ENCODE data around the gene ARPC2. TPM values are rescaled to one million over a fixed set of nuclear protein-coding genes. Genes with fewer than 3 reads are reported as not detected.

Gene ARPC2
- total RNA-seq, 1 donor from 2014 or later, result 172 TPM

DNA sequence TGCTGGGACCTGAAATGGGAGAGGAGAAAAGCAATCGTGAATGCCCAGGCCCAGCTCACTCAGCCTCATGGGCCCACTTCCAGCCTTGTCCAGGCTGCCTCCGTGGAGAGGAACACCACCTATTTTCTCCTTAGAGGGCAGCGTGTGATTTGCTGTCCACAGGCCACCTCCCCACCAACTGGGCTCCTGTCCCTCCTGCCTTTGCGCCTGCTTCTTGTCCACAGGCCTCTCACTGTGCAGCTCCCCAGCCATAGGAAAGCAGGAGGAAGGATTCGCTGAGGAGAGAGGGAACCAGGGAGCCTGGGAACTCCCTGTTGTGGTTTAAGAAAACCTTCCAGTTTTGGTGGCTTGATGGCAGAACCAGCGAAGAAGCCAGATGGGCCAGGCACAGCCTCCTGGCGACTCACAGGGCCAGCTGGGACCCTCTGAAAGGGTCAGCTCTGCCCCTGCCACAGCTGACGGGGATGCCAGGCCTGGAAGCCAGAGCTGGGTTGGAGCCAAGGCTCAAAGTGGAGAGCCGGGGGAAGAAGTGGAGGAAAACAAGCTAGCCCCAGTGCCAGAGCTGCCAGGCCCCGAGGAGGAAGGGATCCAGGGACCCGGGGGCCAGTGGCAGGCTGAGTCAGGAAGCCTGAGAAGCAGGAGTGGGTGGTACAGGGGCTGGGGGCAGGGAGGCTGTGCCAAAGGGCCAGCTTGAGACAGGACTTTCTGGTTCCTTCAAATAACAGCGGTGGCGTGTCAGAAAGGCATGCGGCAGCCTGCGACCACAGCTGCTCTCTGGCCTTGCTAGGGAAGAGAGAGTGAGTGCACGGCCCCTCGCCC lies 65.4 kb downstream of the ARPC2 start:
- Histone ChIP-seq H3K27ac (ENCODE audit: low read depth, low read length) (peak overlapping the region; percentile 100), H3K36me3 (ENCODE audit: control insufficient read depth in 3 of 3, insufficient read depth in 3 of 3, low read length in 3 of 3) (peaks cover 34 to 45% (median 40%) of the 10 kb centered on the region in 3 donors), H3K4me1 (ENCODE audit: control insufficient read depth in 3 of 3, insufficient read depth in 3 of 3, low read length in 3 of 3) (peaks cover 61 to 88% (median 64%) of the 10 kb centered on the region in 3 donors), H3K9ac (ENCODE audit: low read depth in 1 of 3, low read length in 3 of 3) (peak overlapping the region; percentile 86 to 98 (median 97)), H3K9me3 (ENCODE audit: control insufficient read depth in 3 of 3, low read length in 3 of 3) (no peaks in the 10 kb centered on the region), H3K4me3 (ENCODE audit: low read length in 3 of 3) (peak overlapping the region in 2 of 3 donors; percentile 29 to 32), H3K27me3 (ENCODE audit: control insufficient read depth in 3 of 3, insufficient read depth in 3 of 3, low read length in 3 of 3) (no peaks in the 10 kb centered on the region)

DNA sequence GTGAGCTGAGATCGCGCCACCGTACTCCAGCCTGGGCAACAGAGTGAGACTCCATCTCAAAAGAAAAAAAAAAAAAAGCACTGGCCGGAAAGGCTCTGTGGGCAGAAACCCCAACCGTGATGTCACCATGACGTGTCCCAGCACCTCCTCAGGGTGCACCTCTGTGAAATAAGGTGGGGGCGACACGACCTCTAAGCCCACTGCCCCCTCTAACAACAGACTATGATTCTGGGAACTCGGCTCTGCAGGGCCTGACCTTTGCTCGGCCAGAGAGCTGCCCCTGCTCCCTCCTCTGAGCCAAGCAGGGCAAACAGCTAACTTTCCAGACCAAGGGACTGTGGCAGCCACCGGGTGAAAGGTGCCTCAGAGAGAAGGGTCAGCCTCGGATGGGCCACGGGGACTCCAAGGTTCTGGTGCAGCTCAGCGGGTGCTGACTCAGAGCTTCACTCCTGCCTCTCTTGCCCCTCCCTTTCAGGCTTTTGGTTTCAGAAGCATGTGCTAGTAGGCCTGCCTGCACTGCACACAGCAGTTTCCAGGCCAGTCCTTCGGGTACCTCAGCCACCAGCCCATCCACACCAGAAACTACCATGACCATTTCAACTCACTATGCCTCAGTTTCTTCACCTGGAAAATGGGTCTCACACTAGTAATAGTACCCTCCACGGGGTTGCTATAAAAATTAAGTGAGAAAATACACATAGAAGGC lies 67.3 kb downstream of the ARPC2 start:
- Histone ChIP-seq H3K27ac (ENCODE audit: low read depth, low read length) (peak overlapping the region; percentile 100), H3K36me3 (ENCODE audit: control insufficient read depth in 3 of 3, insufficient read depth in 3 of 3, low read length in 3 of 3) (peaks cover 16 to 27% (median 21%) of the 10 kb centered on the region in 3 donors), H3K4me1 (ENCODE audit: control insufficient read depth in 3 of 3, insufficient read depth in 3 of 3, low read length in 3 of 3) (peaks cover 73 to 86% (median 74%) of the 10 kb centered on the region in 3 donors), H3K4me3 (ENCODE audit: low read length in 3 of 3) (peak overlapping the region; percentile 43 to 87 (median 52)), H3K9ac (ENCODE audit: low read depth in 1 of 3, low read length in 3 of 3) (peak overlapping the region; percentile 76 to 98 (median 97)), H3K27me3 (ENCODE audit: control insufficient read depth in 3 of 3, insufficient read depth in 3 of 3, low read length in 3 of 3) (no peaks in the 10 kb centered on the region), H3K9me3 (ENCODE audit: control insufficient read depth in 3 of 3, low read length in 3 of 3) (no peaks in the 10 kb centered on the region)

DNA sequence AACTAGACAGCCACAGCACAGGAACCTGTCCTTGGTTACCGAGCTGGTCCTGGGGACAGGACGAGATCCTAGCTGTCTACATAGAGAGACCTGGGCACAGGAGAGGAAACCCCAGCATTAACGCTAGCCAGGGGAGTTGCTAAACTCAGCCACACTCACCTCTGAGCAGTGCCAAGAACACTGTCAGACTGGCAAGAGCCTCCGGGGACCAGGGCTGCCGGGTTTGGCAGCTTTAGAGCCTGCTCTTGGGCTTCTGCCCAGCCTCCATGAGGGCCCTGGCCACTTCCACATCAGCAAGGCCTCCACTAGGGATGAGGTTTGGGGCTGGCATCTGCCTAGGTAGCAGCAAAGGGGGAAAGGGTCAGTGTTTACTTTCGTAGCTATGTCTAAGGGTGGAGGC lies 68.6 kb downstream of the ARPC2 start:
- Histone ChIP-seq H3K27me3 (ENCODE audit: control insufficient read depth in 3 of 3, insufficient read depth in 3 of 3, low read length in 3 of 3) (no peaks in the 10 kb centered on the region), H3K36me3 (ENCODE audit: control insufficient read depth in 3 of 3, insufficient read depth in 3 of 3, low read length in 3 of 3) (peaks cover 3 to 13% (median 7%) of the 10 kb centered on the region in 3 donors), H3K9me3 (ENCODE audit: control insufficient read depth in 3 of 3, low read length in 3 of 3) (no peaks in the 10 kb centered on the region), H3K9ac (ENCODE audit: low read depth in 1 of 3, low read length in 3 of 3) (peak overlapping the region; percentile 95 to 98 (median 97)), H3K4me3 (ENCODE audit: low read length in 3 of 3) (peak overlapping the region; percentile 75 to 87 (median 85)), H3K27ac (ENCODE audit: low read depth, low read length) (peak overlapping the region; percentile 100), H3K4me1 (ENCODE audit: control insufficient read depth in 3 of 3, insufficient read depth in 3 of 3, low read length in 3 of 3) (peaks cover 83 to 91% (median 87%) of the 10 kb centered on the region in 3 donors)

DNA sequence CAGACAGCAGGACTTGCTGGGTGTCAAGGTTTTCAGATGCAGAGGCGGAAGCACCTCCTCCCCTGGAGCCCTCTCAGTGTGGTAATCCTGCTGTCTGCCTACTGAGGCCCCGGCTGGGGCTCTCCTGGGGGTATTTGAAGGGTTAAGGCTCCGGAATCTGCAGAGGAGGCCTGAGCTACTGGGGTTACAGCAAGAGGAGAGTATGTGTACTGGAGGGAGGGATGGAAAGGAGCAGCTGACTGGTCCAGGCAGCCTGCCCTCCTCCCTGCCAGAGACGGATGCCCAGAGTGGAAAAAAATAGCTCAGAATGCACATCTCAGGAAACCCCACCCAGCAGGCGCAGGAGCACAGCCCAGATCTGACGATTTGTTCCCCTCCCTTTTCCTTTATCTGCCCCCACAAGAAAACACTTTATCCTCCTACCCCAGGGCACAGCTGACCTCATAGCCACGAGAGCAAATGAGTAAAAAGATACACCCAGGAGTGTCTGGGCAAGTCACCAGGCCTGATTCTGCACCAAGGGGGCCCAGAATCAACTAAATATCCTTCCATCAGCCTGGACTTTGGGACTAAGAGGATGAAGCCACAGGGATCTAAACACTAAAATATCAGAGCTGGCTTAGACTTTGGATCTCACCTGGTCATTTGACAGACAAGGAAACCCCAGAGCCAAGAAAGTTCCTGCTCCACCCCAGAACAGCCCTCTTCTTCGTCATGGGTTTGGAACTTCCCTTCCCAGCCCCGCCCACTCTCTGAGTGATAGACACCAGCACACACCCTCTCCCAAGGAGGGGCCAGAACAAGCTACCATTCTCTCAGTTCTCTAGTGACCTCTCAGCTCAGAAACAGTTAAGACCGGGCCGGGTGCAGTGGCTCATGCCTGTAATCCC lies 69.8 kb downstream of the ARPC2 start:
- H3K4me1 ChIP-seq (ENCODE audit: control insufficient read depth in 3 of 3, insufficient read depth in 3 of 3, low read length in 3 of 3), result peaks cover 87 to 94% (median 92%) of the 10 kb centered on the region in 3 donors
- peaks cover 0 to 3% (median 2%) of the 10 kb centered on the region in 3 donors for H3K36me3 ChIP-seq (ENCODE audit: control insufficient read depth in 3 of 3, insufficient read depth in 3 of 3, low read length in 3 of 3)
- H3K9ac ChIP-seq (ENCODE audit: low read depth in 1 of 3, low read length in 3 of 3), result peak overlapping the region; percentile 95 to 98 (median 97)

DNA sequence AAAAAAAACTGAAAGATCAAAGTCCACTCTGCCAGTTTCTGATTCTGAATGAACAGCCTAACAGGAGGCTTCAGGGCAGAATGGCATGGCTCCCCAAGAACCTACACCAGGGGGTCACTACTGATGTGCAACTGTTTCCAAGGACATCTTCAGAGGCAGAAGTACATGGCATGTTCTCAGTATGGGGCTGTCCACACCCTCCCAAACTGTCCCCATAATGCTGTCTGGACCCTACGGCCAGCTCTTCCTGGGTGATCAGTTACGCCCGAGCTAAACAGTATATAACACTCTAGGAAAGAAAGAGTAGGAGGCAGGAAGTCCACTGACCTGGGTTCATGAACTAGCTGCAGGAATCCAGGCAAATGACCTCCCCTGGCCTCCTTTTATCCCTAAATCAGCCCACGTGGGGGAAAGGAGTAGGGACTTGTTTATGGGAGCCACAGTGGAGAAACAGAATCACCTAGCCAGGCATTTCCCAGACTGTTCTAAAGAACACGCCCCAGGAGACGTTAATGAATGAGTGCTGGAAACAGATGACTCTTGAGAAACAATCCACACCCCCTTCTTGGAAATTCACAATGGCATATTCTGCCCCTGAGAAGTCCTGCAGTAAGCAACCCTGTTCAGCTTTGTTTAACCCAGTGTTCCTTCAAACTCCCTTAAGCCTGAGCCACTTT lies 72.8 kb downstream of the ARPC2 start:
- peak overlapping the region; percentile 100 for H3K27ac ChIP-seq (ENCODE audit: low read depth, low read length)
- peak overlapping the region; percentile 94 to 97 (median 95) for H3K9ac ChIP-seq (ENCODE audit: low read depth in 1 of 3, low read length in 3 of 3)
- H3K27me3 ChIP-seq (ENCODE audit: control insufficient read depth in 3 of 3, insufficient read depth in 3 of 3, low read length in 3 of 3), result no peaks in the 10 kb centered on the region
- peaks cover 60 to 74% (median 69%) of the 10 kb centered on the region in 3 donors for H3K4me1 ChIP-seq (ENCODE audit: control insufficient read depth in 3 of 3, insufficient read depth in 3 of 3, low read length in 3 of 3)
- peak overlapping the region; percentile 89 to 97 (median 93) for H3K4me3 ChIP-seq (ENCODE audit: low read length in 3 of 3)
- H3K36me3 ChIP-seq (ENCODE audit: control insufficient read depth in 3 of 3, insufficient read depth in 3 of 3, low read length in 3 of 3), result no peaks in the 10 kb centered on the region
- no peaks in the 10 kb centered on the region for H3K9me3 ChIP-seq (ENCODE audit: control insufficient read depth in 3 of 3, low read length in 3 of 3)

More for the DNA sequence above, 69.8 kb downstream of the ARPC2 start:
- no peaks in the 10 kb centered on the region for H3K9me3 ChIP-seq (ENCODE audit: control insufficient read depth in 3 of 3, low read length in 3 of 3)
- peak overlapping the region; percentile 100 for H3K27ac ChIP-seq (ENCODE audit: low read depth, low read length)
- peak overlapping the region; percentile 75 to 87 (median 85) for H3K4me3 ChIP-seq (ENCODE audit: low read length in 3 of 3)
- H3K27me3 ChIP-seq (ENCODE audit: control insufficient read depth in 3 of 3, insufficient read depth in 3 of 3, low read length in 3 of 3), result no peaks in the 10 kb centered on the region

DNA sequence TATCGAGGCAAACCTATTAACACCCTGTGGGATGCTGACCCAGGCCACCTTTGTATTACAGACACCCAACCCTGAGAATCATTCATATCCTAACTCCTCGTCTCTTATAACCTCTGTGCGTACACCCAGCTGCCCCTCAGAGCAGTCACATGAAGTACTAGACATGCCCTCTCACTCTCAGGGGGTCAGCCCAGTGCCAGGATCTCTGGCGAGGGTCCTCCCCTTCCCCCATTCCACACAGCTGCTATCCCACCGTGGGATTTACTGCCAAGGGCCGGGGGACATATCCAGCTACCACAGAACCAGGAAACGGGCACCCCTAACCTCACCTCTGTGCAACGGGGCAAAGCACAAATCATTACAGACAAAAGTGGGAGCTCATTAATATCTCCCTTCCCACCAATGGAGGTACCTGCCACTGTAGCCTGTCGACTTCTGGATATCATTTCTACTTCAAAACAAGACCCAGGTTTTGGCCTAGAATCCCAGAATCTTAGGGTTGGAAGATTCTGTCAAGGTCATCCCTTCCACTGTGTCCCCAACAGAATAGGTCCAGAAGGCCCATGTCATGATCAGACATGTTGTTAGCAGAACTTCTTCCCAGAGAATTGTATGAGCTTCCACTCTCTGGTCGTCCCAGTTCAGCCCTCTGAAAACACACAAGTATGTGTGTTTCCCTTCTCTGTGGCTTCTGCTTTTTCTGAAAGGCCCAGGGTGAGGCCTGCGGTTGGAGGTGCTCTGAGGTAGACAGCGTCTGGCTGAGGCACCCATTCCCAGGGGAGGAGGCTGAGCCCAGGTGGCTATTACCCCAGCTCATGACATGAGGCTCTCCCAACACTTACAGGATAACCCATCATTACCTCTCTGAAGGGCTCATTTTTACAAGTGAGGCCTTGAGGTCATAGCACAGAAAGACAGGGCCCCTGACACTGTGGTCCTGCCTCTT lies 73.6 kb downstream of the ARPC2 start:
- peak overlapping the region; percentile 94 to 97 (median 95) for H3K9ac ChIP-seq (ENCODE audit: low read depth in 1 of 3, low read length in 3 of 3)
- H3K4me1 ChIP-seq (ENCODE audit: control insufficient read depth in 3 of 3, insufficient read depth in 3 of 3, low read length in 3 of 3), result peaks cover 52 to 66% (median 61%) of the 10 kb centered on the region in 3 donors
- H3K4me3 ChIP-seq (ENCODE audit: low read length in 3 of 3), result peak overlapping the region; percentile 89 to 97 (median 93)
- peak overlapping the region; percentile 100 for H3K27ac ChIP-seq (ENCODE audit: low read depth, low read length)
- H3K36me3 ChIP-seq (ENCODE audit: control insufficient read depth in 3 of 3, insufficient read depth in 3 of 3, low read length in 3 of 3), result no peaks in the 10 kb centered on the region
- H3K27me3 ChIP-seq (ENCODE audit: control insufficient read depth in 3 of 3, insufficient read depth in 3 of 3, low read length in 3 of 3), result no peaks in the 10 kb centered on the region
- H3K9me3 ChIP-seq (ENCODE audit: control insufficient read depth in 3 of 3, low read length in 3 of 3), result no peaks in the 10 kb centered on the region

DNA sequence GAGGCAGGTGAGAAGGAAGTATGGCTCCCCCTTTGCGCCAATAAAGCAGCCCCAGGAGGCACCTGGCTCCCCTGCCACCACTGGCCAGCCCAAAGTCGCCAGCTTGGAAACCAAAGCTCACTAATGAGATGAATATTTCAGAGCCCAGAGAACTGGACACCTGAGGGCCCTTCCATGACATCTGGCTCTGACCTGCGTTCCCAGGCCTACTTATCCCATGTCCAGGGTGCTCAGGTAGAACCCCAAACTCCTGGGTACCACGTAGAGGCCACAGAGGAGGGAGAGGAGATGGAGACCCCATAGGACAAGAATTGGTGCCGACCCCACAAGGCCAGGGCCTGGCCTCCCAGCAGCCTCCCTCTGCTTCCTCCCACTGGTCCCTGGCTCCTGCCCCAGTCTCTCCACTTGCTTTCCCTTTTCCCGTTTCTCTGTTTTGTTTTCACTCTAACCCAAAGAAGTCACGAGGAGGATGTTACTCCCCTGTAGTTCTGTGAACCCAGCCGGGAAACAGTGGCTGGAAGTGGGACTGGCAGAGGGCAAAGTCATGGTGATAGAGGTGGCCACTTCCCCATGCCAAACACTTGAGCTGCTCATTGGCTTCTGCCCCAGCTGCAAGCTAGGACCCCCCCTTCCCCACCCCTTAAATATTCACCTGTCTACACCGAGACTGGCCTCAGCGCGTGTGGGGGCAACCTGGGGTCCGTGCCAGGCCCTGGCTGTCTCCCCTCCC lies 74.5 kb downstream of the ARPC2 start:
- Histone ChIP-seq H3K9ac (ENCODE audit: low read depth in 1 of 3, low read length in 3 of 3) (peak overlapping the region; percentile 94 to 97 (median 95)), H3K27me3 (ENCODE audit: control insufficient read depth in 3 of 3, insufficient read depth in 3 of 3, low read length in 3 of 3) (no peaks in the 10 kb centered on the region), H3K27ac (ENCODE audit: low read depth, low read length) (peak overlapping the region; percentile 100), H3K36me3 (ENCODE audit: control insufficient read depth in 3 of 3, insufficient read depth in 3 of 3, low read length in 3 of 3) (no peaks in the 10 kb centered on the region), H3K4me1 (ENCODE audit: control insufficient read depth in 3 of 3, insufficient read depth in 3 of 3, low read length in 3 of 3) (peaks cover 43 to 57% (median 52%) of the 10 kb centered on the region in 3 donors), H3K9me3 (ENCODE audit: control insufficient read depth in 3 of 3, low read length in 3 of 3) (no peaks in the 10 kb centered on the region), H3K4me3 (ENCODE audit: low read length in 3 of 3) (peak overlapping the region; percentile 89 to 97 (median 93))
